ENCODE measurements around the gene EFHC2. TPM values are rescaled to one million over a fixed set of nuclear protein-coding genes. Genes with fewer than 3 reads are reported as not detected.

EFHC2 gene
- total RNA-seq, 1 experiment from 2014 or later = not detected

- ChIA-PET CTCF (no interaction called here), RAD21 (ENCODE audit: low non-redundant PET in 1 of 2, low total read pairs in 2 of 2, uncharacterized antibody in 2 of 2, unreplicated experiment in 2 of 2) (no interaction called here), POLR2A (no interaction called here)
- Histone ChIP-seq H3K9me2 (ENCODE audit: insufficient read depth) (no peaks in the 10 kb centered on the region), H3K4me1 (ENCODE audit: control insufficient read depth in 1 of 2, insufficient read depth in 2 of 2, low read length in 2 of 2) (peaks cover 1 to 9% of the 10 kb centered on the region in 2 experiments; a peak in 3 of 4 replicates), H3K4me3 (replicated peaks in 1 of 2; ENCODE audit: low read depth in 1 of 2, low read length in 2 of 2) (no peak overlapping the region), H3K79me2 (ENCODE audit: insufficient read depth, low read length) (no peaks in the 10 kb centered on the region), H3K27me3 (ENCODE audit: insufficient read depth, low read length) (no peaks in the 10 kb centered on the region), H3K27ac (ENCODE audit: low read depth, low read length) (no peak overlapping the region), H3K9me3 (ENCODE audit: control insufficient read depth in 1 of 2, insufficient read depth in 1 of 2, low read depth in 1 of 2, low read length in 2 of 2) (no peaks in the 10 kb centered on the region), H2AFZ (ENCODE audit: low read depth, low read length, poor library complexity, severe bottlenecking) (no peak overlapping the region), H3K36me3 (ENCODE audit: control insufficient read depth in 1 of 2, insufficient read depth in 2 of 2, low read length in 2 of 2) (no peaks in the 10 kb centered on the region), H4K20me1 (ENCODE audit: insufficient read depth) (no peaks in the 10 kb centered on the region), H3K9ac (ENCODE audit: low read length) (no peak overlapping the region), H3K4me2 (ENCODE audit: low read length) (no peak overlapping the region)
- DNase-seq (ENCODE audit: low read depth, low spot score) (no peak), ATAC-seq (no peak)
- no TSS peak for BruUV-seq (replicated peaks)
- TF ChIP-seq JUND (IDR thresholded peaks at IDR 0.05) = no peak
- TF ChIP-seq FOSL1 (IDR thresholded peaks at IDR 0.05; ENCODE audit: low read depth) = no peak
- TF ChIP-seq EGR1 (IDR thresholded peaks at IDR 0.05; ENCODE audit: low read depth) = no peak
- no peak for TF ChIP-seq ZNF274 (IDR thresholded peaks at IDR 0.05; ENCODE audit: low read depth, low read length)
- TF ChIP-seq TCF7L2 (IDR thresholded peaks at IDR 0.05; ENCODE audit: borderline replicate concordance, extremely low read depth, insufficient read depth, insufficient read length) = no peak
- no peak for TF ChIP-seq SIN3A (IDR thresholded peaks at IDR 0.05; ENCODE audit: low read depth)
- TF ChIP-seq MAX (IDR thresholded peaks at IDR 0.05) = no peak
- no peak for TF ChIP-seq RAD21 (IDR thresholded peaks at IDR 0.05; ENCODE audit: low read depth)
- TF ChIP-seq CBX3 (IDR thresholded peaks at IDR 0.05; ENCODE audit: low read depth) = no peak
- intact Hi-C loops (cut with micrococcal nuclease) = no loop called here
Measured at GRCh38 chrX:44227991-44228390, 115.5 kb downstream of the EFHC2 start.

- Histone ChIP-seq H3K79me2 (ENCODE audit: insufficient read depth, low read length) (no peaks in the 10 kb centered on the region), H3K4me1 (ENCODE audit: control insufficient read depth in 1 of 2, insufficient read depth in 2 of 2, low read length in 2 of 2) (peaks cover 3 to 12% of the 10 kb centered on the region in 2 experiments; a peak in 3 of 4 replicates), H3K9ac (ENCODE audit: low read length) (no peak overlapping the region), H4K20me1 (ENCODE audit: insufficient read depth) (no peaks in the 10 kb centered on the region), H2AFZ (ENCODE audit: low read depth, low read length, poor library complexity, severe bottlenecking) (no peak overlapping the region), H3K36me3 (ENCODE audit: control insufficient read depth in 1 of 2, insufficient read depth in 2 of 2, low read length in 2 of 2) (no peaks in the 10 kb centered on the region), H3K27ac (ENCODE audit: low read depth, low read length) (no peak overlapping the region), H3K9me3 (ENCODE audit: control insufficient read depth in 1 of 2, insufficient read depth in 1 of 2, low read depth in 1 of 2, low read length in 2 of 2) (no peaks in the 10 kb centered on the region), H3K9me2 (ENCODE audit: insufficient read depth) (no peaks in the 10 kb centered on the region), H3K27me3 (ENCODE audit: insufficient read depth, low read length) (no peaks in the 10 kb centered on the region), H3K4me2 (ENCODE audit: low read length) (no peak overlapping the region), H3K4me3 (replicated peaks in 1 of 2; ENCODE audit: low read depth in 1 of 2, low read length in 2 of 2) (no peak overlapping the region)
- intact Hi-C loops (cut with micrococcal nuclease) = no loop called here
- ChIA-PET POLR2A (no interaction called here), CTCF (no interaction called here), RAD21 (ENCODE audit: low non-redundant PET in 1 of 2, low total read pairs in 2 of 2, uncharacterized antibody in 2 of 2, unreplicated experiment in 2 of 2) (no interaction called here)
- no peak for DNase-seq (ENCODE audit: low read depth, low spot score)
- TF ChIP-seq POLR2A (IDR thresholded peaks at IDR 0.05; ENCODE audit: borderline replicate concordance, extremely low read depth, insufficient read depth, insufficient read length) (no peak), ZFX (IDR thresholded peaks at IDR 0.05) (no peak), REST (IDR thresholded peaks at IDR 0.05; ENCODE audit: low read depth) (no peak), EGR1 (IDR thresholded peaks at IDR 0.05; ENCODE audit: low read depth) (no peak), SIN3A (IDR thresholded peaks at IDR 0.05; ENCODE audit: low read depth) (no peak), FOSL1 (IDR thresholded peaks at IDR 0.05; ENCODE audit: low read depth) (no peak), SRF (IDR thresholded peaks at IDR 0.05; ENCODE audit: low read depth) (no peak), YY1 (IDR thresholded peaks at IDR 0.05; ENCODE audit: extremely low read depth, insufficient replicate concordance, low read depth, low read length) (no peak), CTCF (IDR thresholded peaks at IDR 0.05 in 2 of 3, conservative IDR thresholded peaks at IDR 0.05 in 1 of 3; ENCODE audit: borderline replicate concordance in 1 of 3, insufficient read depth in 1 of 3, low read depth in 2 of 3, low read length in 2 of 3) (no peak)
- no TSS peak for BruUV-seq (replicated peaks)
- no peak for ATAC-seq
Measured at GRCh38 chrX:44225667-44226066, 117.8 kb downstream of the EFHC2 start.
